HG02798 (cell line): ENCODE measurements around the gene LAMA4.
"Not testable (repeated sequence)": the region's sequence is repeated elsewhere in the genome, so short reads cannot be mapped to it uniquely, and the experiment has no call there.

Experiments used
- ATAC-seq: cut with Tn5 transposase; IDR thresholded peaks from one replicate; pipeline ENCODE4 v1.9.1; 2021; ENCODE audit warnings: mild to moderate bottlenecking; ENCODE audit not compliant: unreplicated experiment, poor library complexity

The LAMA4 gene

DNA sequence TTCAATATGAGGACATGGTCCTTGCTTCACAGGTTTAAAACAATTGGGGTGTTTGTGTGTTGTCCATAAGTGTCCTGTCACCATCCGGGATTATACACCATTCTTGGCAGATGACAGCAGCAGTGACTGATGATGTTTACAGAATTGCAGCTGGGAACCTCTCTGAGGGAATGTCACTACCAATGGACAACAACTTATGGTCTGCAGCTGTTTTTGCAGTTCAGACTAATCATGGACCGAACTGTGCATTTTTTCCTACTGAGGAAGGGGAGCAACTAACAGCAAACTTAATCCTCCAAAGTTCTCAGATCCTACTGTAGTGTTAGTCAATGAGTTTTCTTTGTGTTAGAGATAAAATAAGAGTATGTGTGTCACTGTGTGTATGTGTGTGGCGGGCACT lies 140.9 kb downstream of the LAMA4 start:
- no peak for ATAC-seq

DNA sequence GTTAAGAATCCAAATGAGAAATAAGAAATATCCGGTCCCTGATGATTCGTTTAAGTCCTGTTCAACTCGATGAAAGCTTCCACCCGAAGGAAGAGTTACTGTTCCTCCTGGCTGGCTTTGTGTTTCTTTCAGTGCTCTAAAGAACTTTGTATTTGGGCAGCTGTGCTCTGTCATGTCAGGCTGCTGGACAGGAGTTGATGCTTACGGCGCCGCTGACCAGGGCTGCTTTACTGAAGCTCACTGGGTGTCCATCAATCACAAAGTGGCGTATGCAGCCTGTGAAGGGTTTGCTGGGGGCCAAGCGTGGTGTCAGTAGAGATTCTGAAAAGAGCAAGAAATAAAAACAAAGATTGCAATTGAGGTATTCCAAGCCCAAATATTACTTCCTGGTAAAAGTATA lies 145.1 kb downstream of the LAMA4 start:
- ATAC-seq, result no peak

DNA sequence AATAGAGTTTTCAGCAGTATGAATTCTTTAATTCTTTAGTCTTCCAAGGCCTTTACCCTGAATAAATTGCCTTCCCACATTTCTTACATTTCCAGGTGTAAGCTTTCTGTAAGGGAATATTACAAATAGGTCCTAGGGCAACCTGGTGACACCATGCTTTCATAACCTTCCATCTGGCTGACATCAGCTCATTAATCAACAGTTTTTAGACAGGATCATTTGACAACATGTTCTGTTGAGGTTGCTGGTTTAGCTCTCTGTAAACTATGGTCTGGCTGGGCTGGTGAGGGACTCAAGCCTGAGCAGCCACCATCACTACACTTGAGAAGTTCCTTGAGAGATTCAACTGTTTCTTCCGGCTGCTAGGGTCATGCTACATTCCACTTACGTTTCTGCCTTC lies 147.8 kb downstream of the LAMA4 start:
- no peak for ATAC-seq

DNA sequence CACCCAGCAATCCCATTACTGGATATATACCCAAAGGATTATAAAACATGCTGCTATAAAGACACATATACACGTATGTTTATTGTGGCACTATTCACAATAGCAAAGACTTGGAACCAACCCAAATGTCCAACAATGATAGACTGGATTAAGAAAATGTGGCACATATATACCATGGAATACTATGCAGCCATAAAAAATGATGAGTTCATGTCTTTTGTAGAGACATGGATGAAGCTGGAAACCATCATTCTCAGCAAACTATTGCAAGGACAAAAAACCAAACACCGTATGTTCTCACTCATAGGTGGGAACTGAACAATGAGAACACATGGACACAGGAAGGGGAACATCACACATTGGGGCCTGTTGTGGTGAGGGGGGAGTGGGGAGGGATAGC lies 148.3 kb downstream of the LAMA4 start:
- ATAC-seq, result not testable (repeated sequence)

DNA sequence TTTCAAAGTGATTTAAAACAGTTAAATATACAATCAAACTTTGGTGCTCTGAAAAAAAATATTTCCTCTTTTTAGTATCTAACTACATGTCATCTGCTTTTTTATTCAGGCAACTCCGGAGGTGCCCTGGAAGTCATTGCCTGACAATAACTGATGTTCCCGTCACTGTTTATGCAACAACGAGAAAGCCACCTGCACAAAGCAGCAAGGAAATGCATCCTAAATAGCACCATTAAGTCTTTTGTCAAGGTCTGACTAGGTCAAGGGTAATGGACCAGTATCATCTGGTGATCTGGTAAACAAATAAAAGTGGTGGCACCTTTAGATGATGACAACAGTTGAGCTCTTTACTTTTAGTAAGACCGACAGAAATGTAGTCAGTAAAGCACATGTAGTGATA lies 153.8 kb downstream of the LAMA4 start:
- ATAC-seq, result no peak

DNA sequence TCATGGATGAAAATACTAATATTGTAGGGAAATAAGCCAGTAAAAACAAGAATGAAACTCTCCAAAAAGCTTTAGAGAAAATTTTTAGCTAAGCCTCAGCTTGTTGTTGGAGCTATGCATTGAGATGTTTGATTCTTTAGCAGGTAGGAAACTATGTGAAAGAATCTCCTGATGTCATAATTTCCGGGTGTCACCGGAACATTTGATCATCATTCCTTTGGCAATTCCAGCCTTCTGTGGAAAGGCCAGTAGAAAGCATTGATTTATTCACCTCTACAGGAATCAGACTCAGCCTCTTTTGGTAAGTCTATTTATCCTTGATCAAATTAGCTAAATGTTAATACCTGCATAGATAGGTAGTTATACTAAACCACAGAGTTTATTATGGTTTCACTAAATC lies 157.5 kb downstream of the LAMA4 start:
- ATAC-seq, result no peak

DNA sequence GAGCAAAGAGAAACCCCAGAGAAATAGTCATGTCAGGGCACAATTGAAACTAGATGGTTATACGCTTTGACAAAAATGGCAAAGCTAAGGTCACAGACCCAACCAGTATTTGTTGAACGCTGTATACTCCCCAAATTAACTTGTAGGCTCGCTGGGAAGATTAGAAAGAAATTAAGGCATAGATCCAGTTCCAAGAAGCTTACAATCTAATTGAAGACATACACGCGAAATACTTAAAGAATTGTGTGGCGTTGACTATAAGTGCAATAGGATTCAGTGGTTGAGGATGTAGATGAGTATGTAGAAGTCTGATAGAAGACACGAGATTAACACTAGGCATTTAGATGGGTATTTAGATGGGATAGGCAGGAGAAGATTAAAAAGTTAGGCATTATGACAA lies 166.5 kb downstream of the LAMA4 start:
- ATAC-seq, result no peak

DNA sequence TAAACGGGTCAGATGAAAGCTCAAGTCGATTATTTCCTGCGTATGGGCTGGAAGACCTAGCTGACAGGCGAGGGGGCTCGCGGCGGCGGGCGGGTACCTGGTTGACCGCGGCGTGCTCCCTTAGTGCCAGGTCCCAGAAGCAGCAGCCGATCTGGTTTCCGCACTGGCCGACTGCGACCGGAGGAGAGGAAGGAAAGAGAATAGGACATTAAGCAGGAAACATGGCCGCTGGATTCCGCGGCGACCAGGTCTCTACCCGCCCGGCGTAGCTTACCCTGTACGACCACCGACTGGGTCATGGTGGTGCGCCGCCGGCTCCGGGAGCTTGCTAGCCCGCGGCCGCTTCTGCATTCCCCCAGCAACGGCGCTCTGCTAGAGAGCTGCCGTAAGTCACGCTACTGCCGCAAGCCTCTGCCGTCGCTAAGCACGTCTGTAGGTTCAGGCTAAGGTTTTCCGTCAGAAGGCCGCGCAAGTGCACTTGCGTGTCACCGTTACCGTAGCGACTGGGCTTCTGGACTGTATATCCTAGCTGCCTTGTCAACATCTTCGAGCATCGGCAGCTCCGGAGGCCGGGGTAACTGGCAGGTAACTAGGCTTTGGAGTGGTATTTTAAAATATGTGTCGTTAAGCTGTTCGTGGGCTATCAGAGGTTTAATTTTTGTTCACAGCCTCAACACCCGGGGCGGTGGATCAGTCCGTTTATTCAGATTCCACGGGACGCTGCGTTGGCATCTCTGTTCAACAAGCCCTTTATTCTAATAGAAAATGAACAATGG lies 167.0 kb downstream of the LAMA4 start, which contains the start of the genes FAM229B and TUBE1:
TSS of gene FAM229B (plus strand) at position 456 of the 776 bp plus-strand sequence. CDS start 11,693 bp downstream, outside the sequence.
TSS of gene TUBE1 (minus strand) at position 347 of the 776 bp plus-strand sequence. CDS start at position 299, 48 bp downstream.
- peak; percentile 97 for ATAC-seq

DNA sequence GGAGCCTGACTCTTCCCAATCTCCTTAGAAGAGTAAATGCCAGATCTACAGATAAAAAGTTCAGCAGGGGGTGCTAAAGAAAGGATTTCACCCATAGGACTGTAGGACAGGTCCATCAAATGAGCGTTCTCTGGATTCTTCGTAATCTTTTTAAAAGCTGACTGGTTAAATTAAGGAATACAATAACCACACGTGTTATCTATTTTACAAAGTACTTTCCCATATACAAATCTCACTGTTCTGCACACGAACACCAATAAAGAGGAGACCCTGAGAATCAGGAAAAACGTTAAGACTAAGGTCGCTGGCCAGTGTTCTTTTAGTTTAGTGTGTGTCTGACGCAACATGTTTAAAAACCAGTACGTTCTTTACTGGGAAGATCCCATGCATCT lies 167.6 kb downstream of the LAMA4 start:
- ATAC-seq, result peak; percentile 28

DNA sequence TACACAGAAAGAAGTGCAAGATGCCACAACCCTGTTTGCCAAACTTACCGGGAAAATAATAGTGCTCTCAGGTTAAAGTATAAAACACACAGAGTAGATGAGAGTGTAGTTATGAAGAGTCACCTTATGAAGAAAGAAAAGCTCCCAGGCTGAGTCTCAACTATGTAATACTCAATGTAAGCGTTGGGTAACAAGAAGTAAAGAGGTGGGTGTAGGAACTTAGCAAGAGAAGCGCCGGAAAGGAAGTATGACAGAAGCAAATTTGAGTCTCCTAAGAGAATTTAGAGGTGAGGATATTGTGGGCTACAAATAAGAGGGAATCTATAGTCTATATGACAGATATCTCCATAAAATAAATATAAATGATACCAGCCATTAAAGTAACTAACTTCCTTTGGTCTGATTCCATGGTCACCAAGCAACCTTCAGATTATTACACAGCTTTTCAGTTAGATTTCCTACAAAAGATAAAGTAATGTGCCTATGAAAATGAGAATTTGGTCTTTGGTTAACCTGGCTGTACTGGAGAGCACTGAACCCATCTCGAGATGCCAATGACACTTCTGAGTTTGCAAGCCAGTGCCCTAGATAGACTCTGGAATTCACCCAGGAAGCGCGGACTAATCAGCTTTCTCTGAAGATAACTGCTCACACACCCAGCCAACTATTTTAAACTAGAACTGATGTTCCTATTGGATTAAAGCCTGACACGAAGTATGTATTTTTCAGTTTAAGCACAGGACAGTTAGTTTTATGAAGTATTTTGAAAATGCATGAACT lies 168.9 kb downstream of the LAMA4 start:
- no peak for ATAC-seq

DNA sequence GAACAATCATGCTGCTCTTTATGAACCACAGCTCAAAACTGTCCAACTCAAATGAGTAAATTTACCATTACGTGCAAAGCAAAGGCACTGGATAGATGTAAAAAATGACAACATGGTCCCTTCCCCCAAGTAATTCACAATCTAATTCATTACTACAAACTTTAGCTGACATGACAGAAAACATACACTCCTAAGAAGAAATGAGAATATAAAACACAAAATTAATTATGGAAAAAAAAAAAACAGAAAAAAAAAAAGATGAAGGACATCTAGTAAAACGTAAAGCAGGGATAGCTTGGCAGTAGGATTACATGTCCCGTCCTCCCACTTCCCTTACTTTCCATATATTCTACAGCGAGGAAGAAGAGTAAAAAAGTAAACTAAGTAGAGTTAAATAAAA lies 172.8 kb downstream of the LAMA4 start:
- no peak for ATAC-seq

DNA sequence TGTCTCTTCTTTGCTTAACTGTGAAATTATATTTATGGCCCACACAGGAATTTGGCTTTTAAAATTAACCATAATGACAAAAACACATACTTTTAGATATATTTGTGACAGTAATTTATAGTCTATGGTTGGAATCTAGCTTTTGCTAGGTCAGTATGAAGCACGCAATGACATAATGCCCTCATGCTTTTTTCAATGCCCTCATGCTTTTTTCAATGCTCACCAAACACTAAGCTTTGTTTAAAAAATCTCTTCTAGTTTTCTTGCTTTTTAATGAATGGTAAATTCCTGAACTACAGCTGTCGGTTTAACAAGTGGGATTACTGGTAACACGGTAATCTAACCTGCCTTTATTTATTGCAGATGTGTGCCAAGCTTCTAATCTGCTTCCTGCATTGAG lies 187.8 kb downstream of the LAMA4 start:
- no peak for ATAC-seq

DNA sequence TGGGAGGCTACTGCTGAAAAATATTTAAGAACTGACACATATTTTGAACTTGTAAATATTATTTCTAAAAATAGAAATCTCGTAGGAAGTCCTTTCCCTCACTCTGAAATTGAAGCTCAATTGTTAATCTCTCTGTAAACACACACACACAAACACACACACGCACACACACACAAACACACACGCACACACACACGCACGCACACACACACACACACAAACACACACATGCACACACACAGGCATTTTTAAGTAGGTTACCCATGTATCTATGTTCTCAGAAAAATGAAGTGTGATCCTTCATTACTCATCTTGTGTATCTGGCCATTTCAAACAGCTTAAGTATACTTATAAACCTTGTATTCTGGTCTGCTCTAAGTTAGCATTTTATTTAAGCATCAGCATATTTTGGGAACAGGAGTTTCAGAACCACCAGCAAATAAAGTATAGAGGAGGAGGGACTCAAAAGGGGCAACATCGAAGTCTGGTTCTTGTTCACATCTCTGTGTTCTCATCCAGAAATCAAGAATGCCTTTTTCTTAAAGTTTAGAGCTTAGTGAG lies 188.9 kb downstream of the LAMA4 start:
- ATAC-seq, result no peak

DNA sequence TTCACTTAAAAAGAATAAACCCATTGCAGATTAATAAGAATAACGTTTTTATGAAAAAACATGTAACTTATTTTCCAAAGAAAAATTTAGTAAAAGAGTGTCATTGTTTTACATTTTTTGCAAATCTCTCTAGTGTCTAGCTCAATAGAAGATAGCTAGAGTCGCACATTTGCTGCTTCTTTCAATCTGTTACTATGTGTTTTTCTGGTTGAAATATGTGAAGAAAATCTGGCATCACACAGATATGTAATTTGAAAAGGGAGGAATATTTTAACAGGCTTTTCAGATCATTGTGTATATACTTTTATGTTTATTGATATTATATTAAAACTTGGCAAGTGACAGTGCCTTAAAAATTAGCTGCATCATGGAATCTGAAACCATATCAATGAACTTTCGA lies 191.4 kb downstream of the LAMA4 start:
- ATAC-seq, result no peak

DNA sequence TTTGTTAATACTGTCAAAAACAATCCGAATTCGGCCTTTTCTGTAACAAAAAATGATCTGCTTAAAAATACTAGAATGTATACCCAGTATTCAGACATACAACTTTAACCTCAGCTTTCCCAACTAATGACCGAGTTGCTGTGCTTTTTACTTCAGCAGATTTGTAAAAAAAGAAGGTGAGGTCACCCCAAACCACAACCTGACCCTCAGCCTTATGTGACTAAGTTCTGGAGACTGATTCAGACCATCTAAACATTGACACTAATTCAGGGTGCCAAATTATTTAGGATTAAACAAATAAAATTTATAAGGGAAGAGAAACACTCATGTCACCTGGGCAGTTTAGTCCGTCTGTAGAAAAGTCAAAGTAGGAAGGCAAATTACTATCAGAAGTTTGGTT lies 192.8 kb downstream of the LAMA4 start:
- ATAC-seq, result no peak
